Stimulated activated CD4-positive, alpha-beta T cell treated with anti-CD3 and anti-CD28 coated beads, Interleukin-1b, Interleukin-23, amount 100 ng/mL, for 4 hours (primary cell): Measurements from ENCODE around the gene PVALEF.
"Not testable (repeated sequence)": the region's sequence is repeated elsewhere in the genome, so short reads cannot be mapped to it uniquely, and the experiment has no call there.

ENCODE experiments used
- DNase-seq, 2 donors: peaks; one replicate each; pipeline ENCODE4 v3.0.0-alpha.2; 2020; ENCODE audit warnings: low read depth in 2 of 2

The PVALEF gene

DNA sequence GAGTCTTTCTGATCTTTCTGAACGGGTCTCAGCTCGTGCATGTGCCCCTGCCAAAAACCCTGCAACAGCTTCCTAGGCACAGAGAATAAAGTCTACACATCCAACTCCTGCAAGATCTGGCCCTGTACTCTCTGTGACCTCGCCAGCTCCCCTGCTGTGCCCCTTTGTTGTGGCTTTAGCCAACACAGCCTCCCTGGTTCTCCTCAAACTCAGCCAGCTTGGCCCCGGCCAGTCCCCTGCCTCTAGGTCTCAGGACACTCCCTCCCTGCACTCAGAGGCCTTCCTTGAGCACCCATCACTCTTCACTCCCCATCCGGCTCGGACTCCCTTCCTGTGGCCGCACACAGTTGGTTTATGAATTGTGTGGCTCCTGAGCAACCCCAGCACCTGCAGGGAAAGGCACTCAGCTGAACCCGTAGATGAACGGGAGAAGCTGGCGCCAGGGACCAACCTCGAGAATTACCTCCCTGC, 56.1 kb downstream of the PVALEF start:
- no peak for DNase-seq

DNA sequence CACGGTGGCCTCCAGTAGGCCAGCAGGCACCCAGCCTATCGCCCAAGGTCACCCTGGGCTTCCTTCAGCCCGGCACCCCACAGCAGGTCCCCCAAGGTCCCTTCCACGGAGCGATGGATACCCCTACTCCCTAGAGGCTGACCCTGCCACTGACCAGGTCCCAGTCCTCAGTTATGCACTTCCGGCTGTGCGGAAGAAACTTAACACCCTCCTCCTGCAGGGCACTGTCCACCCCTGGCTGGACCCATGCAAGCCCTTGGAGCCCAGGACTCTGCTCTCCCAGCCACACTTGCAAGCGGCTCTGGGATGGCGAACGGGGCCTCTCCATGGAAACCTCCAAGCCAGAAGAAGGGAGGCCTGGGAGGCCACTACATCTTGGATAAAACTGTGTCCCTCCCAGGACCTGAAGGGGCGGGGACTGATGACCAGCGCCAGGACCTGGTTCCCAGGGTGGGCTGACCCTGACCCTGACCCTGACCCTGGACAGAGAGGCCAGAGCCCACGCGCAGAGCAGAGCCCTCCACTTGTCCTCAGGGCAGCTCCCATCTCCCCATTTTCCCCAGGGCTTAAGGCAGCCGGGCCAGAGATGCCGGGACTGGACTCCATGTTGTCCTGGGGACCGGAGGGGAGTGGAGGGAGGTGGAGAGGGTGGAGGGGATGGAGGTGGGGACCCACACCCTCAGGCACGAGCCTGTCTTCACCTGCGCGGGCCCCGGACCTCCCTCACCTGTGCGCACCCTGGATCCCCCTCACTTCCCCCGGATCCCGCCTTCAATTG, 56.7 kb downstream of the PVALEF start:
- DNase-seq, result no peak

DNA sequence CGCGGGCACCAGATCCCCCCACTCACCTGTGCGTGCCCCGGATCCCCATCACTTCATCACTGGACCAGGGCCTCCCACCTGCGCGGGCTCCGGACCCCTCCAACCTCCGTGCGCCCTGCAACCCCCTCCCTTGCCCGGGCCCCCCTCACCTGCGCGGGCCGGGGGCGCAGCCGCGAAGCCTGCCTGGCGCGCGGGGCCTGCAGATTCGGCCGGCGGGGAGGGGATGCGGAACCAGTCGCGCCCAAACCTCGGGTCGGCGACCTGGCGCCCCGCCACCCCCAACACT, 57.3 kb downstream of the PVALEF start:
- DNase-seq, result no peak

GRCh38 chr17:81222906-81223761, 57.8 kb downstream of the PVALEF start, which contains the start of gene CEP131:
Gene CEP131 (minus strand): TSS chr17:81222965. CDS start chr17:81220056, 2,909 bp downstream.
- peak; percentile 100 for DNase-seq

DNA sequence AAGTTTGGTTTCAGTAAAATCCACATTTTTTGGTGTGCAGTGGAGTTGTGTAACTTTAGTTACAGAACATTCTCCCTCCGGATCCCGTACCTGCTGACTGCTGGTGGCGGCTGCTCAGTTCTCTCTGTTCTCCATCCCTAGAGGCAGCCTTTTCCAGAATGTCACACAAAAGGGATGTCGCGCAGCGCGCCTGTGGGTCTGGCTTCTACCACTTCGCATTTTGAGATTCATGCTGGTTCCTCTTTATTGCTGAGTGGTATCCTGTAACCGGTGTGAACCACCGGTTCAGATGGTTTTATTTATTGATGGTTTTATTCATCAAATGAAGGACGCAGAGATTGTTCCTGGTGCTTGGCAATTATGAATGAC, 58.4 kb downstream of the PVALEF start:
- DNase-seq, result no peak

DNA sequence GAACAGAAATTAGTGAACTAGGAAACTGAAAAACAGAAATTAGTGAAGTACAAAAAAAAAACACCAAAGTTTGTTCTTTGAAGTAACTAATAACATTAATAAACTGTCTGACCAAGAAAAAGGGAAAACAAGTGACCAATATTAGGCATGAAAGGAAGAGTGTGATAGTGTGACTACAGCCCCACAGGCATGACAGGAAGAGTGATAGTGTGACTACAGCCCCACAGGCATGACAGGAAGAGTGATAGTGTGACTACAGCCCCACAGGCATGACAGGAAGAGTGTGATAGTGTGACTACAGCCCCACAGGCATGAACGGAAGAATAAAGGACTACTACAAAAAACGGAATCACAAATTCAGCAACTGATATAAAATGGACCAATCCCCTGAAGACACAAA, 62.3 kb downstream of the PVALEF start:
- not testable (repeated sequence) for DNase-seq

- no peak for DNase-seq
Measured at GRCh38 chr17:81228420-81228819, 63.1 kb downstream of the PVALEF start.

DNA sequence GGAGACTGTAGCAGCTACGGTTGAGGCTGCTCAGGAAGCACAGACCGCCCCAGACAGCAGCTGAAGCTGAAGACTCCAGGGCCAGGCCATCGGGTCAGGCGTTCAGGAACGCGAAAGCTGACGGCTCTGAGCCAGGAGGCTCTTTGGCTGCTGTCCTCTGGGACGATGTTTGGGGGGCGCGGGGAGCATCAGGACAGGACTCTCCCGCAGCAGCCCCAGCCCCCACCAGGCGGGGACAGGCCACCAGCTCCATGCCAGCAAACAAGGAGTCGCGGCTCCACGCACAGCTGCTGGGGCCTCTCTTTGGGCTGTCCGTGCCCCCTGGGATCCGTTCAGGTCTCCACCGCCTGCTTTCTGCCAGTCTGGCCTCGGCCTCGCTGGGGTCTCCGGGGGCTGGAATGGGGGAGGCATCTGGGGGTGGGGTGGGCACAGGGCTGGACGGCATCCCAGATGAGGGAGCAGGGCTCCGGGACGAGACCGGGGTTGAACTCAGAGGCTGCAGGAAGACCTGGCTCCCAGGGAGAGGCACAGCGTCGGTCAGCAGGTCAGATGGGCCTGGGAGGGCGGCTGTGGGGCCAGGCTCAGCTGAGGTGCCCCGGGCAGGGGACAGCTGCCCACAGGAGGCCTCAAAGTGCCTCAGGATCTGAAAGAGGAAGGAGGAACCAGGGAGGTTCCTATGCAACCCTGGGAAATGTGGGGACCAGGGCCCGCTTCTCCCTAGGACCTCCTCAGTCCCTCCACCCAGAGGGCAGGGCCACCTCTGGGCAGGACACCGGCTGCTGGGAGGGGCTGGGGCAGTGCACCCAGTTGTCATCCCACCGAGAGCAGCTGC, 63.7 kb downstream of the PVALEF start:
- no peak for DNase-seq

DNA sequence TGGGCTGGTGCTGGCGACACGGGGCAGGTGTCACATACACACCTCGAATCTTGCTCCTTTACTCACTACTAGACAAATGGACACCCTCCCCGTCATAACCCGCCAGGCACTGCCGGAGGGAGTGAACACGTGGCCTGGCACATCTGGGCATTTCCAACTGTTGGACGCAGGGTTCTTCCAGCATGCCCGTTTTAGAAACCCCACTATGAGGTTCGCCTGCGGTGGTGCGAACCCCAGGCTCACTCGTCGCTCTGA, 64.3 kb downstream of the PVALEF start:
- no peak for DNase-seq

- no peak for DNase-seq
Measured at GRCh38 chr17:81230043-81230820, 64.9 kb downstream of the PVALEF start.

DNA sequence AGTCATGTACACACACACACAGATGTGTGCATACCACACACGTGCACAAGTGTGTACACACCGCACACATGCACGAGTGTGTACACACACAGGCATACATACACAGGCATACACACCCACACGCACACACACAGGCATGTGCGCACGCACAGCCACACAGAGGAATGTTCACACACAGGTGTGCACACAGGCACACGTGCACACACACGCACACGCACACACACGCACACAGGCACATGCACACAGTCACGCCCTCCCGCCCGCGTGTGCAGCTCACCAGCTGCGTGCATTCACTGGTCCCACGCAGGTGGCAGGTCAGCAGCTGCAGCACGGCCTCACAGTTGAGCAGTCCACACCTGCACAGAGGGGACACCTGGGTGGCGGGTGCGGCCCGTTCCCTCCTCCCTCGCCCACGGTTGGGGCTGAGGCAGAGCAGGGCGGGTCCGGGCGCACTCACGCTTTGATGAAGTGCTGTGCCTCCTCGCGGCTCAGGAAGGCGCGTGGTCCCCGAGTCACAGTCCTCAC, 65.9 kb downstream of the PVALEF start:
- DNase-seq, result no peak

DNA sequence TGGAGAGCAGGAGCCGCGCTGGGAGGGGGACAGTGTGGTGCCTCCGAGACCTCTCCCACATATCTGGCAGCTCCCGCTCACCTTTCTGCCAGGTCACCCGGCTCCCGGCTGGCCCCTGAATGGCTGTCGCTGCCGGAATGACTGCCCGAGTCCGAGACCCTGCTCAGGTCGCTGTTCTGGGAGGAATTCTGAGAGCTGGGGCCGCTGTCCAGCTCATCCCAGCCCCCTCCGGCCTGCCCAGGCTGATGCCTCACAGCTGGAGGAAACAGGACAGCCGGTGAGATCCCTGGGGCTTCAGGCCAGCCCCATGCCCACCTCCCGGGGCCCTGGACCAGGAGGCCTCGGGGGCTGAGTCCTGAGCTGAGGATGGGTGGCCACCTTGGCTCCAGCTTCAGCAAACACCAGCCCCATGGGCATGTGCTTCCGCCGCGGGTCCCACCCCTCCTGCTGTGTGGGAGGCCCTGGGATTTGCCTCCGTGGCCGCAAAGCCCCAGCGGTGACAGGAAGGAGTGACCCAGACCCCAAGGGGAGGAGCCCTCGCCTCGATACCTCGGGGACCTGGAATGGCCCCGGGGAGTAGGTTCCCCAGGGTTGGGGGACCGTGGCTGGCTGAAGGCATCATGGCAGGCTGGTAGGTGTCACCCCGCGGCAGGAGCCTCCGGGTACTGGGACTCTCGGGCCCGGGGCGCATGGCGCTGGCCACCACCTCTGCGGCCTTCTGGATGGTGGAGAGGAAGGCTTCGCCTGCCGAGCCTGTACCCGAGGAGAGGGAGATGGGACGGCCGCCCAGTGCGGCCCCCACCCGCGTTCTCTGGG, 66.7 kb downstream of the PVALEF start:
- no peak for DNase-seq
